ENCODE measurements around the gene FLAD1. TPM values are rescaled to one million over a fixed set of nuclear protein-coding genes. Genes with fewer than 3 reads are reported as not detected.

The FLAD1 gene
- total and polyA plus RNA-seq, 2 of the 8 experiments (the other 6 are each of a cell fraction or from before 2014, with no cell fraction given): 104 to 143 TPM

DNA sequence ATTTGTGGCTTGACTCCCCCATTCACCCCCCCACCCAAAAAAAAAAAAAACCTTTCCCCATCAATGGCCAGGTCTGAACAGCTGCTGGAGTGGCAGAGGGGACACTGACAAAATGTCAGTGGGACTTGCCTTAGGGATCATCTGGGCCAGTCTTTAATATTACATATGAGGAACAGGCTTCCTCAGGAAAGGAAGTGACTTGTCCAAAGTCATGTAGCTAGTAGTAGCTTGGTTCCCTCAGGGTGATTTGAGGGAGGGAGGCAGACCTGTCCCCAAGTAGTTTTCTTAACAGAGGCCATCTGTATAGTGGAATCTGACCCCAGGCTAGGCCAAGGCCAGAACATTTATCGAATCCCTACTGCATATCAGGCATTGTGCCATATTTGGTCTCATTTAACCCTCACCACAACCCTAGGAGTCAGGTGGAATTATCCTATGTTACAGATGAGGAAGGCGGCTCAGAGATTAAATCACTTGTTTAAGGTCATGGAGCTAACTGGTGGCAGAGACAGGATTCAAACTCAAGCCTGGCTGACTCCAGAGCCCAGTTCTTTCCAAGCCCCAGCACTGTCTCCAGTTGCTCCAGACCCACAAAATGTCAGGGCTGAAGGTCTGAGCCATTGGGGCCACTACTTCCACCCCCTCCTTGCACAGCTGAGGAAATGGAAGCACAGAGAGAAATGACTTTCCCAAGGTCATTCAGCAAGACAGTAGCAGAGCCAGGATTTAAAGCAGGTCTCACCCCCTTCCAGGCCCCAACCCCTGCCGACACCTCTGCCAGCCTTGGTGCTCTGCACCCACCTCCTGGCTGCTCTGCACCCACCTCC, 29.8 kb downstream of the FLAD1 start (continued):
- TF ChIP-seq ASH2L (IDR thresholded peaks at IDR 0.05; ENCODE audit: low read length) (no peak), KDM4A (IDR thresholded peaks at IDR 0.05; ENCODE audit: low read depth, low read length, severe bottlenecking) (no peak), SRF (IDR thresholded peaks at IDR 0.05; ENCODE audit: low read depth, low read length) (no peak), SIX5 (IDR thresholded peaks at IDR 0.05; ENCODE audit: low read depth, low read length) (no peak), POU5F1 (IDR thresholded peaks at IDR 0.05; ENCODE audit: low read depth, low read length) (no peak), PHF8 (conservative IDR thresholded peaks at IDR 0.05; ENCODE audit: low read depth, low read length) (no peak), KDM1A (IDR thresholded peaks at IDR 0.05; ENCODE audit: borderline replicate concordance, low read length) (no peak), ZNF274 (IDR thresholded peaks at IDR 0.05; ENCODE audit: borderline replicate concordance, extremely low read depth, low read length) (no peak)
- TF ChIP-seq, protein P1, sequence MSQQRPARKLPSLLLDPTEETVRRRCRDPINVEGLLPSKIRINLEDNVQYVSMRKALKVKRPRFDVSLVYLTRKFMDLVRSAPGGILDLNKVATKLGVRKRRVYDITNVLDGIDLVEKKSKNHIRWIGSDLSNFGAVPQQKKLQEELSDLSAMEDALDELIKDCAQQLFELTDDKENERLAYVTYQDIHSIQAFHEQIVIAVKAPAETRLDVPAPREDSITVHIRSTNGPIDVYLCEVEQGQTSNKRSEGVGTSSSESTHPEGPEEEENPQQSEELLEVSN (IDR thresholded peaks at IDR 0.05): no peak

Measured in H1 (cell line).